Left lobe of liver (tissue), 2 donors: ENCODE data around the gene CKAP4. TPM values are rescaled to one million over a fixed set of nuclear protein-coding genes. Genes with fewer than 3 reads are reported as not detected.
"Not testable (repeated sequence)": the region's sequence is repeated elsewhere in the genome, so short reads cannot be mapped to it uniquely, and the experiment has no call there.

ENCODE experiments used
- ATAC-seq: fragments of 200-7000 bp; cut with Tn5 transposase; one replicate; pipeline ENCODE4 v1.9.1; 2020; ENCODE audit warnings: mild to moderate bottlenecking, moderate library complexity
- DNase-seq: peaks from one replicate; pipeline ENCODE4 v3.0.0-alpha.2; 2020; ENCODE audit warnings: low spot score
- total RNA-seq: library from RNA; stranded (reverse); gene quantifications from one replicate; pipeline ENCODE4 v1.2.1, GENCODE V29; 2021
- donor health status: DM: no; HTN: no; CAD: no; lungs with moderate emphysema.
- donor health status: DM: no; HTN: yes; CAD: no.

Gene CKAP4, protein sequence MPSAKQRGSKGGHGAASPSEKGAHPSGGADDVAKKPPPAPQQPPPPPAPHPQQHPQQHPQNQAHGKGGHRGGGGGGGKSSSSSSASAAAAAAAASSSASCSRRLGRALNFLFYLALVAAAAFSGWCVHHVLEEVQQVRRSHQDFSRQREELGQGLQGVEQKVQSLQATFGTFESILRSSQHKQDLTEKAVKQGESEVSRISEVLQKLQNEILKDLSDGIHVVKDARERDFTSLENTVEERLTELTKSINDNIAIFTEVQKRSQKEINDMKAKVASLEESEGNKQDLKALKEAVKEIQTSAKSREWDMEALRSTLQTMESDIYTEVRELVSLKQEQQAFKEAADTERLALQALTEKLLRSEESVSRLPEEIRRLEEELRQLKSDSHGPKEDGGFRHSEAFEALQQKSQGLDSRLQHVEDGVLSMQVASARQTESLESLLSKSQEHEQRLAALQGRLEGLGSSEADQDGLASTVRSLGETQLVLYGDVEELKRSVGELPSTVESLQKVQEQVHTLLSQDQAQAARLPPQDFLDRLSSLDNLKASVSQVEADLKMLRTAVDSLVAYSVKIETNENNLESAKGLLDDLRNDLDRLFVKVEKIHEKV
- total RNA-seq = 22.6 TPM

DNA sequence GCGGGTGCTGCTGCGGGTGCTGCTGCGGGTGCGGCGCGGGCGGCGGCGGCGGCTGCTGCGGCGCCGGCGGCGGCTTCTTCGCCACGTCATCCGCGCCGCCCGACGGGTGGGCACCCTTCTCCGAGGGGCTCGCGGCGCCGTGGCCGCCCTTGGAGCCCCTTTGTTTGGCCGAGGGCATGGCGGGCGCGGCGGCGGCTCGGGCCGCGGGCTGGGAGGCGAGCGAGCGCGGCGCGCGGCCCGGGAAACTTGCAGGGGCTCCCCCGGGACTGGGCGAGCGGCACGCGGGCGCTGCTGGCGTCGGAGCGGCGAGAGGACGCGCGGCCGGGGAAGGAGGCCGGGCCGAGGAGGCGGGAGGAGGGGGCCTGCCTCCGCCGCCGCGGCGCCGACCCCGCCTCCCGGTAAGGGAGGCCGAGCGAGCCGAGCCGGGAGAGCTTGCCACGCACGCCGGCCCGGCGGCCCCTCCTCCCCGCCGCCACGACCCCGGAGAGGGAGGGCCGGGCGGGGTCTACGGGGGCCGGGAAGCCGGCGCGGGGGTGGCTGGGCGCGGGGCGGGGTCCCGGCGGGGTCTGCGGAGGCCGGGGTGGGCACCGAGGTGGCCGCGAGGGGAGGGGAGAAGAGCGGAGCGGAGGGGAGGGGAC lies at the start of gene CKAP4:
CKAP4 (minus strand) TSS at position 347 of the 638 bp plus-strand sequence; CDS start at position 178, 169 bp downstream.
- peak; percentile 88 for ATAC-seq
- peak; percentile 83 for DNase-seq

GRCh38 chr12:106297075-106297474 lies 49.3 kb upstream of the CKAP4 start:
- no peak for DNase-seq

DNA sequence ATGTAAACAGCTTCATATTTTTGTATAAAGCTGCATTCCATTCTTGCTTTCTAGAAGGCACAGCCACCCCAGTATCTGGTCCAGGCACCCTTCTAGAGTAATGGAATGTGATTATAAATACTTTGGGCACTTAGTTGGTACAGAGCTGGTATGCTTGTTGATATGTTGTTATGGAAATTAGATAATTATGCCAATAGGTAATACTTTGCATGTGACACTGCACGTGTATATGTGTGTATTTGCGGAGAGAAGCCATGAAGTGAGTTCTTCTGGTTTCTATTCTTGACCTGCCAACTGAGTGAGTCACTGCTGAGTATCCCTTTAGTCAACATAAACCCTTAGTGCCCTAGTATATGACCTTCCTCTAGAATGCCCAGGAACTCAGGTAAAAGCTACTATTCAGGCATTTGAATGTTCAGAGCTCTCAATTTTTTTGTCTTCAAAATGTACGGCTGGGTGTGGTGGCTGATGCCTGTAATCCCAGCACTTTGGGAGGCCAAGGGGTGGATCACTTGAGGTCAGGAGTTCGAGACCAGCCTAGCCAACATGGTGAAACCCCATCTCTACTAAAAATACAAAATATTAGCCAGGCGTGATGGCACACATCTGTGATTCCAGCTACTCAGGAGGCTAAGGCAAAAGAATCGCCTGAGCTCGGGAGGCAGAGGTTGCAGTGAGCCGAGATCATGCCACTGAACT lies 48.5 kb upstream of the CKAP4 start:
- DNase-seq (no peak), ATAC-seq (no peak)

More at GRCh38 chr12:106297075-106297474, 49.3 kb upstream of the CKAP4 start:
- ATAC-seq = no peak

- no peak for ATAC-seq
- DNase-seq = no peak
These were observed 44.5 kb upstream of the CKAP4 start for GRCh38 chr12:106292339-106292738.

DNA sequence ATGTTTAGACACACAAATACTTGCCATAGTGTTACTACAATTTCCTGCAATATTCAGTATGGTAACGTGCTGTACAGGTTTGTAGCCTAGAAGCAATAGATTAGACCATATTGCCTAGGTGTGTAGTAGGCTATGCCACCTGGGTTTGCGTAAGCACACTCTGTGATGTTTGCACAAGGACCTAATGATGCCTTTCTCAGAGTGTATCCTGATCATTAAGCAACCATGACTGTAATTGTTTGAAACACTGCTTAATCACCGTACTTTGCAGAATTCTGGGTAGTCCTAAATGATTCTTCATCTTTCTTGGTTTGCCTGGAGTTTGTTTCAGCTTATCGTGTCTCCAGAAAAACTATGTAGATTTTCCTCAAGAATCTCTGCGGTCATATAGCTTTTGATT lies 43.5 kb upstream of the CKAP4 start:
- DNase-seq (no peak), ATAC-seq (no peak)

GRCh38 chr12:106290666-106291065 lies 42.8 kb upstream of the CKAP4 start:
- ATAC-seq (no peak), DNase-seq (no peak)

DNA sequence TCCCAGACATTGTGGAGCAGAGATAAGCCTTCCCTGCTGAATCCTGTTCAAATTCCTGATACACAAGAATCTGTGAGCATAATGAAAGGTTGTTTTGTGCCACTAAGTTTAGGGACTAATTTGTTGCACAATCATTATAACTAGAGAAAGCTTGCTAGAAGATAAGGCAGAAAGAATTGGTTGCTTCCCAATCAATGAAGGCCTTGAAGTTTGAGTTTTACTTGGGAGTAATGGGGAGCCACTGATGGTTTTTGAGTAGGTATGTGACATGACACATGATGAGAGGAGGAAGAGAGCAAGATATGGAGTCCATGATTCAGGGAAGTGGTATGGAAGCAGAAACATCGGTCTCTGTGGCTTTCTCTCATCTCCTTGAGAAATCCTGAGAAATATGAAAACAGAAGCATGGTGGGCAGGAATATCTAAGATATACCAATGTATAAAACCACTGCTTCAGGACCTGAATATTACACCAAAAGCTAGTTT lies 41.4 kb upstream of the CKAP4 start:
- DNase-seq = no peak
- no peak for ATAC-seq

- ATAC-seq (no peak), DNase-seq (no peak)
These were observed 40.8 kb upstream of the CKAP4 start for GRCh38 chr12:106288494-106289195.

GRCh38 chr12:106288101-106288493 lies 40.3 kb upstream of the CKAP4 start:
- ATAC-seq (no peak), DNase-seq (no peak)

- ATAC-seq (no peak), DNase-seq (no peak)
These were observed 39.5 kb upstream of the CKAP4 start for GRCh38 chr12:106287364-106287763.

DNA sequence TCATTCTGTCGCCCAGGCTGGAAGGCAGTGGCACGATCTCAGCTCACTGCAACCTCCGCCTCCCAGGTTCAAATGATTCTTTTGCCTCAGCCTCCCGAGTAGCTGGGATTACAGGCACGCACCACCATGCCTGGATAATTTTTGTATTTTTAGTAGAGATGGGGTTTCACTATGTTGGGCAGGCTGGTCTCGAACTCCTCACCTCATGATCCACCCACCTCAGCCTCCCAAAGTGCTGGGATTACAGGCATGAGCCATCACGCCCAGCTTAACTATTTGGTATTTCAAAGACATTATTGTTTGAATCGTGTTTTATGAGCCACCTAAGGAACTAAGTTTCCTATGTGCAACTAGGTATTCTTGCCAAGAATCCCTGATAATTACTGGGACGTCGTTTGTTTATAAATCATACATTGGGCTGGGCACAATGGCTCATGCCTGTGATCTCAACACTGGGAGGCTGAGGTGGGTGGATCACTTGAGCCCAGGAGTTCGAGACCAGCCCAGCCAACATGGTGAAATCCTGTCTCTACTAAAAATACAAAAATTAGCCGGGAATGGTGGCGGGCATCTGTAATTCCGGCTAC lies 38.8 kb upstream of the CKAP4 start:
- DNase-seq, ATAC-seq: not testable (repeated sequence)

- DNase-seq = no peak
- no peak for ATAC-seq
These were observed 38.2 kb upstream of the CKAP4 start for GRCh38 chr12:106285982-106286381.

- ATAC-seq (no peak), DNase-seq (no peak)
These were observed 36.7 kb upstream of the CKAP4 start for GRCh38 chr12:106284358-106285105.

- DNase-seq (peak; percentile 69), ATAC-seq (peak; percentile 97)
These were observed 34.8 kb upstream of the CKAP4 start for GRCh38 chr12:106282457-106283097.

DNA sequence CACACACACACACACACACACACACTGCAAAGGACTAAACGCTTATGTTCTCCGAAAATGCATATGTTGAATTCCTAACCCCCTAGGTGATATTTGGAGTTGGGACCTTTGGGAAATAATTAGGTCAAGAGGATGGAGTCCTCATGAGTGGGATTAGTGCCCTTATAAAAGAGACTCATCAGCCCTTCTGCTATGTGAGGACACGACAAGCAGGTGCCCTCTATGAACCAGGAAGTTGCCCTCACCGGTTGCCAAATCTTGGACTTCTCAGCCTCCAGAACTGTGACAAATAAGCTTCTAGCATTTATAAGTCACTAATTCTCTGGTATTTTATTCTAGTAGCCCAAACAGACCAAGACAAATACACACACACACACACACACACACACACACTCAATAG lies 34.0 kb upstream of the CKAP4 start:
- DNase-seq = no peak
- no peak for ATAC-seq

GRCh38 chr12:106281056-106281782 lies 33.4 kb upstream of the CKAP4 start:
- DNase-seq = no peak
- ATAC-seq = no peak

DNA sequence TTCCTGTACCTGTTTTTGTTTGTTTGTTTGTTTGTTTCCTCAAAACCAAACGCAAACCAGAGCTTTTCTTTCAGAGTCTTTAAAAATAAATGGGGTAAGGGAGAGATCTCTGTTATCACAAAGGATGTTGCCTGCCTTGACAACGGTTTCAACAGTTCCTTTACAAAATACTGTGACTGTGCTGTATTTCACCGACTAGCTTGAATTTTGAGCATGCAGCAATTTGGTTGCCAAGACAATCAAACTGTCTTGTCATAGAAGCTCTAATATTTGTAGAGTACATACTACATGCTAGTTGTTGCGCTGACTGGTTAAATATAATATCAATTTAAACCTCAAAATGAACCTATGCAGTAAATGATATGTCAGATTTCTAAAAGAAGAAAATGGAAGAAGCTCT lies 32.3 kb upstream of the CKAP4 start:
- DNase-seq (no peak), ATAC-seq (peak; percentile 53)

DNA sequence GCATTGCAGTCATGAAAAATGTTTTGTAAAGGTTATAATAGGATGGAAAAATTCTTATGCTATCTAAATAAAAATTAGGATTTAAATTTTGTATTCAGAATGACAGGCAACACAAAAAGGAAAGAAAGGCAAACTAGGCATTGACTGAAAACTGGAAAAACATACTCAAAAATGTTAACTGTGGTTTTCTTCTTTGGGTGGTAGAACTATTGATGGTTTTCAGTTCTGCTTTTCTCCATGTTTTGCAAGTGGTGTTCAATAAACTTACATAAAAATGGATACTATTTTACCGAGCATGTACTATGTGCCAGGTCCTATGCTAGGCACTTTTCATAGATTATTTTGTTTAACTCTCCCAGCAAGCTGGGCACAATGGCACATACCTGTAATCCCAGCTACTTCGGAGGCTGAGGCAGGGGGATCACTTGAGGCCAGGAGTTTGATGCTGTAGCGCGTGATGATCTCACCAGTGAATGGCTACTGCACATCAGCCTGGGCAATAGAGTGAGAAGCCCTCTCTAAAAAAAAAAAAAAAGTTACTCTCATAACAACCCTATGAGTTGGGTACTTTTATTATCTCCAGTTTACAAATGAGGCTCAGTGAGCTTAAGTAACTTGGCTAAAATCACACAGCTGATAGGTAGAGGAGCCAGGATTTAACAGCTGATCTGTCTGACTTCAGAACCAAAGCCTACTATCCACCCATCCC lies 28.4 kb upstream of the CKAP4 start:
- DNase-seq (no peak), ATAC-seq (no peak)
